ENCODE results near the gene CBLN1.

DNA sequence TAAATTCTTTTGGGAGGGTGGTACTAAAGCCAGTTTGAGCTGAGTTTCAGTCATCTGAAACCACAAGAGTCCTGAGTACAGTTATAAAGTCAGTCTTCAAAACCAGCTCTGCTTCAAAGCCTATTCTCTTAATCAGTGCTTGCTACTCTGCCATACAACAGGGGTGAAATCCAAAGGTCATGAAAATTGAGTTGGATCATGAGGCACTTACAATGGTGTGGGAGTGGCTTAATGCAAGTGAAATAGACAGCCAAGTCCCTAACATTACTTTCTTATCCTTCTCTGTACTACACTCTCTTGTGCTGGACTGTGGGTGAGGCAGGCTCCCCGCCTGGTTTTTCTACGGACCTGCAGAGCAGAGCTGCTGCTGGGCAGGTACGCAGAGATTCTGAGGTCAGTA is 12.4 kb downstream of the CBLN1 start:
- TF ChIP-seq, protein P1, sequence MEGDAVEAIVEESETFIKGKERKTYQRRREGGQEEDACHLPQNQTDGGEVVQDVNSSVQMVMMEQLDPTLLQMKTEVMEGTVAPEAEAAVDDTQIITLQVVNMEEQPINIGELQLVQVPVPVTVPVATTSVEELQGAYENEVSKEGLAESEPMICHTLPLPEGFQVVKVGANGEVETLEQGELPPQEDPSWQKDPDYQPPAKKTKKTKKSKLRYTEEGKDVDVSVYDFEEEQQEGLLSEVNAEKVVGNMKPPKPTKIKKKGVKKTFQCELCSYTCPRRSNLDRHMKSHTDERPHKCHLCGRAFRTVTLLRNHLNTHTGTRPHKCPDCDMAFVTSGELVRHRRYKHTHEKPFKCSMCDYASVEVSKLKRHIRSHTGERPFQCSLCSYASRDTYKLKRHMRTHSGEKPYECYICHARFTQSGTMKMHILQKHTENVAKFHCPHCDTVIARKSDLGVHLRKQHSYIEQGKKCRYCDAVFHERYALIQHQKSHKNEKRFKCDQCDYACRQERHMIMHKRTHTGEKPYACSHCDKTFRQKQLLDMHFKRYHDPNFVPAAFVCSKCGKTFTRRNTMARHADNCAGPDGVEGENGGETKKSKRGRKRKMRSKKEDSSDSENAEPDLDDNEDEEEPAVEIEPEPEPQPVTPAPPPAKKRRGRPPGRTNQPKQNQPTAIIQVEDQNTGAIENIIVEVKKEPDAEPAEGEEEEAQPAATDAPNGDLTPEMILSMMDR (IDR thresholded peaks at IDR 0.05 in 2 of 3, conservative IDR thresholded peaks at IDR 0.05 in 1 of 3; ENCODE audit: borderline replicate concordance in 1 of 3, insufficient read depth in 1 of 3, low read depth in 2 of 3, low read length in 2 of 3) = no peak
- TF ChIP-seq EZH2phosphoT487 (IDR thresholded peaks at IDR 0.05; ENCODE audit: borderline replicate concordance) = no peak
- no peak for TF ChIP-seq YY1 (IDR thresholded peaks at IDR 0.05; ENCODE audit: extremely low read depth, insufficient replicate concordance, low read depth, low read length)
- no peak for TF ChIP-seq EZH2 (IDR thresholded peaks at IDR 0.05)
- no peak for TF ChIP-seq JUND (IDR thresholded peaks at IDR 0.05)
- no peak for TF ChIP-seq ZNF274 (IDR thresholded peaks at IDR 0.05; ENCODE audit: low read depth, low read length)
